Spleen (tissue), 7 donors: ENCODE measurements around the gene L3MBTL1.

ENCODE experiments used
- CTCF ChIP-seq, 11 experiments: fragments of 200-600 bp in 7 of 11; fragments of 450-650 bp in 4 of 11; sonication (generic) in 4 of 11; IDR thresholded peaks in 8 of 11; conservative IDR thresholded peaks in 3 of 11; 1 replicate in 7 of 11; 2 replicates in 4 of 11; pipeline versions ENCODE4 v1.4.0 to v1.8.0; 2016 to 2021; ENCODE audit warnings: antibody characterized with exemption in 11 of 11, inconsistent platforms in 4 of 11, mild to moderate bottlenecking in 1 of 11
- POLR2A ChIP-seq, 3 donors: fragments of 450-650 bp; IDR thresholded peaks; one replicate each; pipeline ENCODE4 v1.5.1; 2017; ENCODE audit warnings: antibody characterized with exemption in 3 of 3, mild to moderate bottlenecking in 1 of 3
- POLR2AphosphoS5 ChIP-seq, 3 donors: sonication (generic); formaldehyde crosslinking; IDR thresholded peaks; one replicate each; pipeline ENCODE4 v1.5.1; 2017; ENCODE audit warnings: antibody characterized with exemption in 3 of 3
- donor health status: DM: no; HTN: no; CAD: no; lungs with moderate emphysema.
- donor health status: DM: no; HTN: no; CAD: no.
- donor health status: DM: no; HTN: no; CAD: no.

GRCh38 chr20:43532416-43533055 lies 25.0 kb downstream of the L3MBTL1 start:
- no peak for TF ChIP-seq POLR2A (IDR thresholded peaks at IDR 0.05)
- no peak for TF ChIP-seq CTCF (IDR thresholded peaks at IDR 0.05 in 8 of 11, conservative IDR thresholded peaks at IDR 0.05 in 3 of 11)
- TF ChIP-seq POLR2AphosphoS5 (IDR thresholded peaks at IDR 0.05), result no peak
